IMR-90 (cell line): ENCODE data around the gene ASXL1. TPM values are rescaled to one million over a fixed set of nuclear protein-coding genes. Genes with fewer than 3 reads are reported as not detected.

Experiments
- ATAC-seq: fragments of 200-7000 bp; cut with Tn5 transposase; 2 replicates; pipeline ENCODE4 v1.9.1; 2020; ENCODE audit warnings: low read depth, mild to moderate bottlenecking, moderate library complexity
- BruUV-seq: library from RNA; stranded (reverse); fragments of 400-500 nt; replicated peaks from 2 replicates; lab custom pipeline; 2021; lab: Mats Ljungman, UMichigan
- CTCF ChIA-PET: fragments of 300-600 bp; formaldehyde crosslinking; extraction: SDS; loops from one replicate; lab custom pipeline; 2021; ENCODE audit warnings: antibody characterized with exemption; lab: Yijun Ruan, JAX
- POLR2A ChIA-PET: fragments of 300-600 bp; sonication (Branson Sonifier 250); formaldehyde crosslinking; loops from one replicate; lab custom pipeline; 2022; ENCODE audit warnings: antibody characterized with exemption; ENCODE audit not compliant: unreplicated experiment; lab: Charles Lee
- DNase-seq: peaks from one replicate; pipeline ENCODE4 v3.0.0; 2013
- H2AFZ ChIP-seq: replicated peaks from 2 replicates; pipeline ENCODE3; 2013; ENCODE audit warnings: low read length, mild to moderate bottlenecking; ENCODE audit not compliant: poor library complexity
- H2AK5ac ChIP-seq: 2 replicates; pipeline ENCODE4 v1.6.1; 2013; ENCODE audit warnings: low read depth, low read length, inconsistent platforms
- H2AK9ac ChIP-seq: replicated peaks from 2 replicates; pipeline ENCODE3; 2013; ENCODE audit warnings: mild to moderate bottlenecking, low read depth, low read length, moderate library complexity; ENCODE audit not compliant: poor library complexity
- H2BK120ac ChIP-seq: 2 replicates; pipeline ENCODE4 v1.6.1; 2013; ENCODE audit warnings: low read depth, low read length, inconsistent platforms
- H2BK15ac ChIP-seq: 3 replicates; pipeline ENCODE4 v1.6.1; 2013; ENCODE audit warnings: low read depth, low read length, inconsistent platforms
- H2BK20ac ChIP-seq: 2 replicates; pipeline ENCODE4 v1.6.1; 2013; ENCODE audit warnings: low read depth, mild to moderate bottlenecking, inconsistent platforms, low read length, moderate library complexity
- H2BK5ac ChIP-seq: 2 replicates; pipeline ENCODE4 v1.6.1; 2013; ENCODE audit warnings: mild to moderate bottlenecking, low read depth, low read length, inconsistent platforms; ENCODE audit not compliant: poor library complexity, severe bottlenecking
- H3K14ac ChIP-seq: replicated peaks from 2 replicates; pipeline ENCODE4 v1.6.1; 2013; ENCODE audit warnings: low read depth, low read length, inconsistent platforms
- H3K18ac ChIP-seq: 2 replicates; pipeline ENCODE4 v1.6.1; 2013; ENCODE audit warnings: low read depth, low read length, control low read depth
- H3K23ac ChIP-seq: 2 replicates; pipeline ENCODE4 v1.6.1; 2013; ENCODE audit warnings: low read depth, low read length, inconsistent platforms
- H3K27ac ChIP-seq: 2 replicates; pipeline ENCODE4 v1.5.1; 2013; ENCODE audit warnings: mild to moderate bottlenecking, control low read depth, low read length; ENCODE audit not compliant: insufficient read depth
- H3K27me3 ChIP-seq: 2 replicates; pipeline ENCODE4 v1.6.1; 2013; ENCODE audit warnings: low read length; ENCODE audit not compliant: control insufficient read depth, insufficient read depth
- H3K36me3 ChIP-seq: 2 replicates; pipeline ENCODE4 v1.6.1; 2013; ENCODE audit warnings: low read length, mixed read lengths; ENCODE audit not compliant: control insufficient read depth, insufficient read depth
- H3K4ac ChIP-seq: 2 replicates; pipeline ENCODE4 v1.6.1; 2013; ENCODE audit warnings: low read depth, low read length, inconsistent platforms
- H3K4me1 ChIP-seq: 2 replicates; pipeline ENCODE4 v1.6.1; 2013; ENCODE audit warnings: low read length, mixed read lengths; ENCODE audit not compliant: control insufficient read depth, insufficient read depth
- H3K4me2 ChIP-seq: 2 replicates; pipeline ENCODE4 v1.6.1; 2013; ENCODE audit warnings: low read depth, mild to moderate bottlenecking, control low read depth, low read length, moderate library complexity
- H3K4me3 ChIP-seq: 2 replicates; pipeline ENCODE4 v1.5.1; 2013; ENCODE audit warnings: low read depth, mild to moderate bottlenecking, control low read depth, low read length, moderate library complexity; ENCODE audit not compliant: insufficient read depth
- H3K56ac ChIP-seq: 2 replicates; pipeline ENCODE4 v1.6.1; 2013; ENCODE audit warnings: low read length, inconsistent platforms; ENCODE audit not compliant: insufficient read depth; ENCODE audit errors: extremely low read depth
- H3K79me1 ChIP-seq, 2 experiments: 2 replicates each; pipeline ENCODE4 v1.6.1; 2013; ENCODE audit warnings: low read length in 2 of 2, inconsistent platforms in 1 of 2, low read depth in 1 of 2
- H3K9ac ChIP-seq: 2 replicates; pipeline ENCODE4 v1.6.1; 2013; ENCODE audit warnings: low read depth, low read length, control low read depth
- H3K9me1 ChIP-seq: 2 replicates; pipeline ENCODE4 v1.6.1; 2013; ENCODE audit warnings: low read length, inconsistent platforms; ENCODE audit not compliant: insufficient read depth
- H3K9me3 ChIP-seq: 2 replicates; pipeline ENCODE4 v1.6.1; 2013; ENCODE audit warnings: low read length; ENCODE audit not compliant: control insufficient read depth, insufficient read depth
- H4K20me1 ChIP-seq: 2 replicates; pipeline ENCODE4 v1.6.1; 2013; ENCODE audit warnings: low read length, inconsistent platforms; ENCODE audit not compliant: insufficient read depth
- H4K5ac ChIP-seq: 2 replicates; pipeline ENCODE4 v1.6.1; 2013; ENCODE audit warnings: mild to moderate bottlenecking, low read depth, low read length, control low read depth
- H4K8ac ChIP-seq, 2 experiments: 2 replicates each; pipeline ENCODE4 v1.6.1; 2013; ENCODE audit warnings: low read depth in 2 of 2, low read length in 2 of 2, control low read depth in 1 of 2, inconsistent platforms in 1 of 2
- H4K91ac ChIP-seq: 2 replicates; pipeline ENCODE4 v1.6.1; 2013; ENCODE audit warnings: low read depth, low read length, inconsistent platforms; ENCODE audit not compliant: insufficient read depth
- CHD1 ChIP-seq: IDR thresholded peaks from 2 replicates; pipeline ENCODE4 v1.6.1; 2012; ENCODE audit warnings: low read depth, low read length, improper control_type of control experiment
- MXI1 ChIP-seq: IDR thresholded peaks from 2 replicates; pipeline ENCODE4 v1.6.1; 2012; ENCODE audit warnings: low read depth, mild to moderate bottlenecking, low read length, moderate library complexity, borderline replicate concordance
- USF2 ChIP-seq: fragments of 150-350 bp; IDR thresholded peaks from 2 replicates; pipeline ENCODE4 v1.6.1; 2017; ENCODE audit warnings: mild to moderate bottlenecking, antibody characterized with exemption, low read length, low read depth
- WGBS, 2 experiments: methylation state at CpG; one replicate each; pipeline versions ENCODE4 v1.1.5 to v1.1.7; 2013; ENCODE audit warnings: missing lambda C conversion rate in 2 of 2; ENCODE audit not compliant: insufficient read length in 1 of 2; ENCODE audit errors: extremely low coverage in 2 of 2; 5-methylcytosine and 5-hydroxymethylcytosine counted together
- dilution Hi-C: fragments of 300-500 bp; cut with HindIII; formaldehyde crosslinking; loops from one replicate; pipeline ENCODE4 v1.14.3; 2018; ENCODE audit warnings: low sequenced_read_pairs; ENCODE audit not compliant: unreplicated experiment
- in situ Hi-C: fragments of 300-500 bp; cut with MboI; formaldehyde crosslinking; loops from 3 replicates; pipeline ENCODE4 v1.14.3; 2019; ENCODE audit warnings: low sequenced_read_pairs, inconsistent platforms, mixed read lengths
- intact Hi-C: fragments of 100-400 bp; cut with micrococcal nuclease; formaldehyde crosslinking; loops from 2 replicates; pipeline ENCODE4 v1.10.0; 2022
- polyA plus RNA-seq, 3 experiments: library from polyadenylated mRNA; depleted of rRNA; stranded (reverse); fragments of >200 nt; gene quantifications; 2 replicates each; pipeline ENCODE4 v1.2.3, GENCODE V29; 2012; ENCODE audit warnings: low replicate concordance in 1 of 3
- total RNA-seq: library from RNA; depleted of rRNA; stranded (reverse); fragments of >200 nt; gene quantifications from 2 replicates; pipeline ENCODE4 v1.2.3, GENCODE V29; 2012

Gene ASXL1
- total and polyA plus RNA-seq, 2 of the 4 experiments (the other 2 are of a cell fraction), result 29.9 to 37.1 TPM

GRCh38 chr20:32357375-32357868, 709 bp upstream of the ASXL1 start:
- peak overlapping the region; percentile 93 for H2BK20ac ChIP-seq
- peak overlapping the region; percentile 97 for H3K23ac ChIP-seq
- peak overlapping the region; percentile 99 for H3K56ac ChIP-seq
- DNase-seq, result peak; percentile 50
- H3K27ac ChIP-seq, result peak overlapping the region; percentile 91
- peak overlapping the region; percentile 97 for H3K4ac ChIP-seq
- peak overlapping the region; percentile 79 for H3K4me2 ChIP-seq
- POLR2A ChIA-PET, result interaction anchor here (1.5 kb wide), 1 partner anchor 10 kb away, joined by 3 read pairs; no protein-coding TSS in a partner anchor
- peak overlapping the region; percentile 92 for H2BK120ac ChIP-seq
- peaks cover 42% of the 10 kb centered on the region for H4K20me1 ChIP-seq
- peak overlapping the region; percentile 62 for H3K4me3 ChIP-seq
- peaks cover 0 to 36% of the 10 kb centered on the region in 2 experiments; a peak in 2 of 4 replicates for H3K79me1 ChIP-seq
- H4K8ac ChIP-seq, result peak overlapping the region; percentile 95 to 99
- no TSS peak for BruUV-seq
- H3K9me1 ChIP-seq, result peaks cover 16% of the 10 kb centered on the region
- intact Hi-C loops, result no loop called here
- H2AK5ac ChIP-seq, result peak overlapping the region; percentile 99
- H3K14ac ChIP-seq, result peak overlapping the region; percentile 92
- peak overlapping the region; percentile 94 for H4K91ac ChIP-seq
- WGBS, 2 experiments, result 0% methylated on average over 5 of the region's 11 CpGs; no CpG with 5 or more reads in 1 of the 2 experiments
- in situ Hi-C loops, result no loop called here
- H3K18ac ChIP-seq, result peak overlapping the region; percentile 76
- H2BK5ac ChIP-seq, result peak overlapping the region; percentile 89
- no peaks in the 10 kb centered on the region for H3K27me3 ChIP-seq
- dilution Hi-C loops, result no loop called here
- H2AFZ ChIP-seq, result peak overlapping the region; percentile 98
- peaks cover 3% of the 10 kb centered on the region for H3K4me1 ChIP-seq
- peak overlapping the region; percentile 95 for H2AK9ac ChIP-seq
- ATAC-seq, result peak; percentile 1; the same call in 1 of the 2 replicates
- H3K9ac ChIP-seq, result peak overlapping the region; percentile 91
- H4K5ac ChIP-seq, result peak overlapping the region; percentile 84
- H2BK15ac ChIP-seq, result peak overlapping the region; percentile 97; the same call in 2 of the 3 replicates
- H3K36me3 ChIP-seq, result no peaks in the 10 kb centered on the region; the same call in 1 of the 2 replicates
- TF ChIP-seq USF2, result no peak
- TF ChIP-seq CHD1, result 0 out of 2 replicates have a peak, but pooled peaks have one; percentile 17
- no peak for TF ChIP-seq MXI1
- CTCF ChIA-PET, result interaction anchor here (0.5 kb wide), 1 partner anchor 294 kb away, joined by 4 read pairs; no protein-coding TSS in a partner anchor
- H3K9me3 ChIP-seq, result 0 out of 2 replicates have a peak, but pooled peaks cover 3% of the 10 kb centered on the region
